Right atrium auricular region (tissue), 2 donors: ENCODE results near the gene PKN2. TPM values are rescaled to one million over a fixed set of nuclear protein-coding genes. Genes with fewer than 3 reads are reported as not detected.
"Not testable (repeated sequence)": the region's sequence is repeated elsewhere in the genome, so short reads cannot be mapped to it uniquely, and the experiment has no call there.

ENCODE experiments used
- DNase-seq: peaks from one replicate; pipeline ENCODE4 v3.0.0-alpha.2; 2019; ENCODE audit warnings: low spot score
- H3K27ac ChIP-seq, 2 donors: fragments of 200-600 bp; sonication (generic); 1 replicate in 1 of 2; 2 replicates in 1 of 2; pipeline ENCODE4 v1.5.1; 2016 to 2019
- H3K27me3 ChIP-seq, 2 donors: fragments of 200-600 bp; sonication (generic); one replicate each; pipeline versions ENCODE4 v1.5.1 to v1.6.0; 2017 to 2019
- H3K36me3 ChIP-seq: fragments of 200-600 bp; sonication (generic); one replicate; pipeline ENCODE4 v1.5.1; 2016
- H3K4me1 ChIP-seq, 2 donors: fragments of 200-600 bp; sonication (generic); one replicate each; pipeline versions ENCODE4 v1.5.1 to v1.6.0; 2017 to 2019
- H3K4me3 ChIP-seq, 2 donors: fragments of 200-600 bp; sonication (generic); 1 replicate in 1 of 2; 2 replicates in 1 of 2; pipeline ENCODE4 v1.5.1; 2017 to 2019; ENCODE audit warnings: mild to moderate bottlenecking in 1 of 2, moderate library complexity in 1 of 2
- H3K9me3 ChIP-seq, 2 donors: fragments of 200-600 bp; sonication (generic); one replicate each; pipeline ENCODE4 v1.5.1; 2019
- CTCF ChIP-seq, 2 donors: fragments of 200-600 bp; sonication (generic); IDR thresholded peaks; one replicate each; pipeline ENCODE4 v1.5.1; 2019; ENCODE audit warnings: antibody characterized with exemption in 2 of 2
- total RNA-seq, 2 donors: library from RNA; depleted of rRNA; stranded (reverse); fragments of >200 nt; gene quantifications; one replicate each; pipeline ENCODE4 v1.1.0, GENCODE V29; 2016

The PKN2 gene
- total RNA-seq, 2 donors from 2014 or later: 21.7 to 24.9 TPM

DNA sequence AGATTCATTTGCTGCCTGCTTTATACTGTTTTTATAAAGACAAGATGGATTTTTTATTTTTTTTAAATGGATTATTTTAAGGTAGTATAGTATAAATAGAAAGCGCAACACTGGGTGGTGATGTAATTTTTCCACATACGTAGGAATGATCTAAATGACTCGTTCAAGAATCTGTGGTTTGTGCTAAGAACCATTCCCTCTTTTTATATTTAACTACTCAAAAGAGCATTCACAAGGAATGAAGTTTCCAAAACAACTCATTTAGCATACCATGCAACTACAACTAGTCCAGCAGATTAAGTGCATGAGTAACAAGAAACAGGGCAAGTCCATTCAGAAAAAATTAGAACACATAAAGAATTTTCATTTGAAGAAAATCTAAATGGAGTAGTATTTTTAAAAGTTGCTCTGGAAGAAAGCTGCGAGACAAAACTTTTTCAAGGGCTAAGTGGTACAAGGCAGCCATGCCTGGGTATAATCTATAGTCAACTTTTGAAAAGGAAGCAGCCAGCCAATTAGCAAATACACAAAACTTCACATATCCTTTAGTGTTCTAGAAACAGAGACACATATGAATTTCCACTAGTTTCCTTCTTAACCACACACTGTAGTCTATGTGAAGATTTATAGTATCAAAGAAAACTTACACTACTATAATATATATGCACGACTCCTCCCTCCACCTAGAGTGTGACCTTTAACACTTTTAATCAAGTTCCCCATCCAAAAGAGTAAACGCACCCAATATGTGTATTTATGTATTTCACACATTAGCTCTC lies 183.9 kb downstream of the PKN2 start:
- no peak overlapping the region for H3K4me3 ChIP-seq
- H3K4me1 ChIP-seq: no peaks in the 10 kb centered on the region
- DNase-seq: no peak
- TF ChIP-seq CTCF (IDR thresholded peaks at IDR 0.05): no peak
- no peaks in the 10 kb centered on the region for H3K9me3 ChIP-seq
- H3K27ac ChIP-seq: no peak overlapping the region
- H3K36me3 ChIP-seq: peaks cover 8% of the 10 kb centered on the region
- H3K27me3 ChIP-seq: no peaks in the 10 kb centered on the region

- not testable (repeated sequence) for DNase-seq, H3K4me3 ChIP-seq, H3K36me3 ChIP-seq, H3K4me1 ChIP-seq, H3K9me3 ChIP-seq, H3K27me3 ChIP-seq, H3K27ac ChIP-seq
Measured at GRCh38 chr1:88869644-88870043, 185.6 kb downstream of the PKN2 start.

GRCh38 chr1:88873737-88874349 lies 189.8 kb downstream of the PKN2 start:
- Histone ChIP-seq H3K4me3 (no peak overlapping the region), H3K4me1 (peaks cover 0 to 13% of the 10 kb centered on the region in 2 donors)
- no peak for TF ChIP-seq CTCF (IDR thresholded peaks at IDR 0.05)

DNA sequence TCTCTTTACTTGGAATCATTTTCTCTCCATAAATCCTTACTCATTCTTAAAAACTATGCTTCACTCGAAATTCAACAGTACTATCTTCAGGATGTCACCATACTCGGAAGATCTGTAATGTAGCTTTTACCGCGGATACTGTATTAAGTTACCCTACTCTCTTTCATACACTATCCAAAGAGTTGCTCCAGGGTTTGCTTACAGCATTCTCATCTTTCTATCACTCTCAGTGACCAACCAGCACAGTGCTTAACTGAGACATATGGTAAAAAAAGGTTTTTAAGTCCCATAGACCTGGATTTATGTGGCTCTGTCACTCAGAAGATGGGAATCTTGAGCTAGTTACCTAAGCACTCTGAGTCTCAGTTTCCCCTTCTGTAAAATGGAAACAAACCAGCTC lies 191.5 kb downstream of the PKN2 start:
- Histone ChIP-seq H3K36me3 (peaks cover 5% of the 10 kb centered on the region), H3K4me3 (no peak overlapping the region), H3K27me3 (no peaks in the 10 kb centered on the region), H3K9me3 (no peaks in the 10 kb centered on the region), H3K27ac (no peak overlapping the region), H3K4me1 (peaks cover 0 to 13% of the 10 kb centered on the region in 2 donors)
- TF ChIP-seq CTCF (IDR thresholded peaks at IDR 0.05): no peak
- DNase-seq: no peak

More at GRCh38 chr1:88873737-88874349, 189.8 kb downstream of the PKN2 start:
- H3K36me3 ChIP-seq: peaks cover 4% of the 10 kb centered on the region
- DNase-seq: no peak
- H3K27me3 ChIP-seq: no peaks in the 10 kb centered on the region
- H3K9me3 ChIP-seq: no peaks in the 10 kb centered on the region
- H3K27ac ChIP-seq: no peak overlapping the region

- TF ChIP-seq CTCF (IDR thresholded peaks at IDR 0.05): no peak
- H3K9me3 ChIP-seq: no peaks in the 10 kb centered on the region
- no peaks in the 10 kb centered on the region for H3K27me3 ChIP-seq
- H3K4me3 ChIP-seq: no peak overlapping the region
- peaks cover 0 to 13% of the 10 kb centered on the region in 2 donors for H3K4me1 ChIP-seq
- no peak for DNase-seq
- H3K36me3 ChIP-seq: peaks cover 5% of the 10 kb centered on the region
- H3K27ac ChIP-seq: no peak overlapping the region
Measured at GRCh38 chr1:88876573-88877365, 192.7 kb downstream of the PKN2 start.

- Histone ChIP-seq H3K4me1 (peaks cover 0 to 13% of the 10 kb centered on the region in 2 donors), H3K36me3 (peaks cover 5% of the 10 kb centered on the region), H3K4me3 (no peak overlapping the region), H3K27me3 (no peaks in the 10 kb centered on the region), H3K9me3 (no peaks in the 10 kb centered on the region), H3K27ac (no peak overlapping the region)
- no peak for DNase-seq
- peak; percentile 49 to 74 for TF ChIP-seq CTCF (IDR thresholded peaks at IDR 0.05)
Measured at GRCh38 chr1:88877382-88877825, 193.3 kb downstream of the PKN2 start.
